Posterior cingulate gyrus (tissue), 11 donors: ENCODE results near the gene PRG3.
"Not testable (repeated sequence)": the region's sequence is repeated elsewhere in the genome, so short reads cannot be mapped to it uniquely, and the experiment has no call there.

ENCODE experiments used
- DNase-seq, 10 donors: peaks; one replicate each; pipeline versions ENCODE4 v3.0.0 to v3.0.0-alpha.2; 2020 to 2021; ENCODE audit warnings: mixed read lengths in 3 of 10
- intact Hi-C: fragments of 100-400 bp; cut with DNase I; formaldehyde crosslinking; loops from one replicate; pipeline ENCODE4 v1.15.1; 2023

PRG3 gene

GRCh38 chr11:57409321-57410100 lies 28.6 kb upstream of the PRG3 start:
- no peak for DNase-seq
- intact Hi-C loops = no loop called here

DNA sequence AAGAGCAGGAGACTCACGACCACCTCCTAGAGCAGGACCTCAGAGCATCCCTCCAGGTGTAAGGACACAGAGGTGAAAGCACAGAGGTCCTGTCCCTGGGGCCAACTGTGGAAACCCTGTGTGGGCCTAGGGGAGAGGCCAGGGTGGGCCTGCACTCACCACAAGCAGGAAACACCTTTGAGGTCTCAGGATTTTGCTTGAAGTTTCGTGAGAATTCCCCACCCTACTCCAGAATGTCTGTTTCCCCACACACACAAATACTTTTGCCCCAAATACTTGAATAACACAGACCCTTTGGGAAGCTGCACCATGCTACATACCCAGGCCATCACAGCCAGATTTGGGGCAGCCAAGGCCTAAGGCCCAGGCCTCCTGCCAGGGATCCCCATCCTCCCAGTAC lies 27.8 kb upstream of the PRG3 start:
- DNase-seq = no peak

GRCh38 chr11:57407941-57408475 lies 27.1 kb upstream of the PRG3 start:
- intact Hi-C loops = no loop called here

More for the DNA sequence above, 27.8 kb upstream of the PRG3 start:
- intact Hi-C loops = no loop called here

DNA sequence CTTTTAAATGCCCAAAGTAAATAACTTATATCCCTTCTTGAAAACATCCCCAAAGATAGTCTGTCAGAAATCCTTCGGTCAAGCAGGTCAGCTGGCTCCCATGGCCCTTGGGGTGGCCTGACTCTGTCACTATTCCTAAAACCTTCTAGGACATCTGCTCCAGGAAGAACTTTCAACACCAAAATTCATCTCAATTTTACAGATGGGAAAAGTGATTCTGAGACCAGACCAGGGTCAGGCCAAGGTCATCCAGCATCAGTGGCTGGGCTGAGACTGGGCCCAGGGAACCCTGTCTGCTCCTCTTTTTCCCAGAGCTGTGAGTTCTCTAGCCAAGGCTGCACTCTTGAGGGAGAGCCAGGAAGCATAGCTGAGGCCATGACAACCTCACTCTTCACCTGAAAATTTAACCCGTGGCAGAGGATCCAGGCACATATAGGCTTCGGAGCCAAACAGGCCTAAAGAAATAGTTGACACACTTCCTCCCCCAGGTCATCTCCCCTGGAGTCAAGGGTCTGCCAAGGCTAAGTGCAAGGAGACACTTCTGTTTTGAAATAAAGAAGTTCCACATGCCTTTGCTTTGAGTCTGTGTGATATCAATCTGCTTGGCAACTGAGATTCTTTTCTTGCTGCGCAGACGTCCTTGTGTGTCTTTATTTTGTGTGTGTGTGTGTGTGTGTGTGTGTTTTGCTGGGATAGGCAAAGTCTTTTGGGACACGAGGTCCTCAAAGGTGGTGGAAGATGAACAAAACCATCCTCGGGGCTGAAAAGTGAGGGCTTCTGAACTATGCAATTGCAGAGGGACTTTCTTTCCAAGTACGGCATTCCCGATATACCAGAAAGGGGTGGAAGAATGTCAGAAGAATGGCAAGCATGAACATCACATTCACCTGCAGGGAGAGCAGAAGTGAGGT lies 26.3 kb upstream of the PRG3 start:
- intact Hi-C loops = no loop called here
- no peak for DNase-seq

More at GRCh38 chr11:57407941-57408475, 27.1 kb upstream of the PRG3 start:
- DNase-seq = no peak

GRCh38 chr11:57406337-57406904 lies 25.5 kb upstream of the PRG3 start:
- intact Hi-C loops = no loop called here
- no peak for DNase-seq

GRCh38 chr11:57405271-57405860 lies 24.4 kb upstream of the PRG3 start:
- DNase-seq = no peak
- intact Hi-C loops = no loop called here

GRCh38 chr11:57403802-57404147 lies 22.8 kb upstream of the PRG3 start:
- intact Hi-C loops = no loop called here
- no peak for DNase-seq

DNA sequence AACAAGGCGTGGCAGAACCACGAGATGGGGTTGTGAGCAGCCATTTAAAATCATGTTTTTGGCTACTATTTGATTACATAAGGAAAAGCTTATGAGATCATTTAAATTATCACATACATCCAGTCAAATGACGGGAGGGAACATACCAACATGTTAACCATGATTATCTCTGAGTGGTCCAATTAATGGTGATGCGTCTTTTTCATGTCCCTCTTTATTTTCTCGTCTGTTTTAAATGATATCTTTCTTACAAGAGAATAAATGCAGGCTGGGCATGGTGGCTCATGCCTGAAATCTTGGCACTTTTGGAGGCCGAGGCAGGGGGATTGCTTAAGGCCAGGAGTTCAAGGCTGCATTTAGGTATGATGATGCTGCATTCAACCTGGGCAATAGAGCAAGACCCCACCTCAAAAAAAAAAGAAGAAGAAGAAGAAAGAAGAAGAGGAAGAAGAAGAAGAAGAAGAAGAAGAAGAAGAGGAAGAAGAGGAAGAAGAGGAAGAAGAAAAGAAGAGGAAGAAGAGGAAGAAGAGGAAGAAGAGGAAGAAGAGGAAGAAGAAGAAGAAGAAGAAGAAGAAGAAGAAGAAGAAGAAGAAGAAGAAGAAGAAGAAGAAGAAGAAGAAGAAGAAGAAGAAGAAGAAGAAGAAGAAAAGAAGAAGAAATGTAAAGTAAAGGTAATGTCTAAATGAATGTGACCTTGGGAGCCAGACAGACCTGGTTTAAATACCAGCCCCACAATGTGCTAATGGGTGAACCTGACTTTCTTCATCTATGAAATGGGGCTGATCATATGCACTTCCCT lies 22.3 kb upstream of the PRG3 start:
- DNase-seq, intact Hi-C loops: not testable (repeated sequence)

GRCh38 chr11:57402188-57403002 lies 21.4 kb upstream of the PRG3 start:
- intact Hi-C loops = no loop called here
- DNase-seq = no peak

- intact Hi-C loops = no loop called here
These were observed 19.1 kb upstream of the PRG3 start for GRCh38 chr11:57399972-57400578.

DNA sequence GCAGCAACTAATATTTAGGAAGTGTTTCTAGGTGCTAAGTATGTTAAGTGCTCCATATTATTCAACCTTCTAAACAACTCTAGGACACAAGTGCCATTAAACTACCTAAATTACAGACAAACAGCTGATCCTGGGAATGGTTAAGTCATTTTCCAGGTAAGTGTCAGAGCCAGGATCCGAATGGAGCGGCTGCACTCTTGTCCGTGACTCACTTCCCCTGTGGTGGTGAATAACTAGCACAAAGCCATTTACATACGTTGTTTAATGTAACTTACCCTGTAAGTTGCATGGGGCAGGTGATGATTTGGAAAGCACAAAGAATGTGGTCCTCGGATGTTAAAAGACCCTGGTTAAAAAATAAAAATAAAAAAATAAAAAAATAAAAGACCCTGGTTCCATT lies 18.3 kb upstream of the PRG3 start:
- DNase-seq = no peak
- intact Hi-C loops = no loop called here

More at GRCh38 chr11:57399972-57400578, 19.1 kb upstream of the PRG3 start:
- DNase-seq = no peak

- intact Hi-C loops = no loop called here
- no peak for DNase-seq
These were observed 16.5 kb upstream of the PRG3 start for GRCh38 chr11:57397394-57397990.

DNA sequence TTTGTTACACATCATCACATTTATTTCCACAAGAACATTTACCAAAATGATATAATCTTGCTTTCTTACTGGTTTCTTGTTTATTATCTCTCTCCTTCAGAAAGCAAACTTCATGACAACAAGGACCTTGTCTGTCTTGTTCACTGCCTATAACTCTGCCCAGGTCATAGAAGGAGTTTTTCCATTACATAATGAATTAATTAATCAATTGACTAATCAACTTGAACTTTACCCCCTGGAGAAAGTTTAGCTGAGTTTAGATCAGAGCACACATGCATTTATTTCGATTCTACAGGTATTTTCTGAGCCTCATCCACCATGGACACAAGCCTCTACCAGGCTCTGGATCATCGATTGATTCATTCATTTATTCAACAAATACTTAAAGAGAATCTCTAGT lies 15.8 kb upstream of the PRG3 start:
- intact Hi-C loops = no loop called here
- no peak for DNase-seq

DNA sequence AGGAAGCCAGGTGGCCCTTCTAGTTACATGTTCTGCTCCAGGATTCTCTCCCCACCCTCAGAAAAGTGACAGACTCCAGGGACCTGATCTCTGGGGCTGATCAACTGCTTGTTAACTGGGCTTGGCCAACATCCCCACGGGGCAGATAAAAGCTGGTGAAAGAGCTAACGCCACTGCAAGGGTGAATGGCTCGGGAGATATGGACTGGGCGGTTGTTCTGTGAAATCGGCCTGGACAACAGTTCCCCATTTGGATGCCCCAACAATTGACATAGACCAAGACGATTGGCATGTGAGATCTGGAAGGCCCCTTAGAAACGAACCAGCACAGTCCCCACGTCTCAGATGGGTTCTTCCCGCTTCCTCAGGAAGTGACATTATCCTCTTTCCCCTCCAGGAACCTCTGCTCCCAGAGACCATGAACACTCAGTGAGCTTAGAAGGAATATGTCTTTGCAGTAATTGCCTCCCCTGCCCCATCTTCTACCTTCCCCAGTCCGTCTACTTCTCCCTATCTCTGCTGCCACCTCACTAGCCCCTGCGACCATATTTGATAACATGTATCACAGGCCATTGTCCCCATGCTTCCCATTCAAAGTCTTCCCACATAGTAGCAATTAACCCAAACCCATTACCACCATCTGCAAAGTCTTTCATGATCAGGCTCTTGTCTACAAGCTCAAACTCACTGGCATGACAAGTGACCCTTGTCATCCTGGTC lies 15.1 kb upstream of the PRG3 start:
- no peak for DNase-seq
- intact Hi-C loops = no loop called here

GRCh38 chr11:57394203-57394965 lies 13.4 kb upstream of the PRG3 start:
- intact Hi-C loops = no loop called here
- DNase-seq = no peak

- no peak for DNase-seq
- intact Hi-C loops = no loop called here
These were observed 11.8 kb upstream of the PRG3 start for GRCh38 chr11:57392763-57393105.
